K562 (cell line): ENCODE measurements around the gene RNPEP.

ENCODE experiments used
- CTCF ChIP-seq, 3 experiments: IDR thresholded peaks in 2 of 3; conservative IDR thresholded peaks in 1 of 3; 2 replicates each; pipeline ENCODE4 v1.5.1; 2011 to 2012; ENCODE audit warnings: low read length in 3 of 3, mild to moderate bottlenecking in 3 of 3, control low read depth in 2 of 3, improper control_type of control experiment in 1 of 3, inconsistent platforms in 1 of 3, low read depth in 1 of 3, mixed read lengths in 1 of 3, moderate library complexity in 1 of 3; ENCODE audit not compliant: insufficient read depth in 2 of 3
- FOXP1 ChIP-seq: sonication (generic); formaldehyde crosslinking; IDR thresholded peaks from 2 replicates; pipeline ENCODE4 v1.8.0; 2022; ENCODE audit warnings: mild to moderate bottlenecking, missing genetic modification reagents
- JUN ChIP-seq, 2 experiments: sonication (generic) in 1 of 2; formaldehyde crosslinking in 1 of 2; IDR thresholded peaks; 2 replicates each; pipeline versions ENCODE4 v1.6.1 to v1.8.0; 2012 to 2022; ENCODE audit warnings: borderline replicate concordance in 2 of 2, mild to moderate bottlenecking in 2 of 2, improper control_type of control experiment in 1 of 2, low read depth in 1 of 2, low read length in 1 of 2, missing genetic modification reagents in 1 of 2
- MAZ ChIP-seq, 2 experiments: fragments of 450-650 bp in 1 of 2; sonication (generic) in 1 of 2; formaldehyde crosslinking; IDR thresholded peaks in 1 of 2; conservative IDR thresholded peaks in 1 of 2; 2 replicates each; pipeline versions ENCODE4 v1.4.0 to v1.5.0; 2020; ENCODE audit warnings: mild to moderate bottlenecking in 1 of 2, missing genetic modification reagents in 1 of 2
- MCM3 ChIP-seq: fragments of 450-650 bp; IDR thresholded peaks from 2 replicates; pipeline ENCODE4 v1.6.1; 2016
- POLR2A ChIP-seq: fragments of 450-650 bp; conservative IDR thresholded peaks from 2 replicates; pipeline ENCODE4 v1.6.1; 2016
- SP1 ChIP-seq: sonication (generic); formaldehyde crosslinking; IDR thresholded peaks from 2 replicates; pipeline ENCODE4 v1.8.1; 2022; ENCODE audit warnings: mild to moderate bottlenecking, missing genetic modification reagents
- USF1 ChIP-seq: sonication (generic); formaldehyde crosslinking; IDR thresholded peaks from 2 replicates; pipeline ENCODE4 v1.9.0; 2022; ENCODE audit warnings: mild to moderate bottlenecking, missing genetic modification reagents
- ZNF274 ChIP-seq: IDR thresholded peaks from 2 replicates; pipeline ENCODE4 v1.6.1; 2011; ENCODE audit warnings: low read depth, mild to moderate bottlenecking, low read length, moderate library complexity, borderline replicate concordance
- ZNF324 ChIP-seq: fragments of 250-450 bp; sonication (Bioruptor Pico); IDR thresholded peaks from 2 replicates; pipeline ENCODE4 v1.4.0; 2020; ENCODE audit warnings: mild to moderate bottlenecking

GRCh38 chr1:201933840-201934430 lies 48.5 kb upstream of the RNPEP start:
- no peak for TF ChIP-seq SP1 (CRISPR knock-in tag)
- no peak for TF ChIP-seq ZNF324 (CRISPR knock-in tag)
- TF ChIP-seq CTCF (IDR thresholded peaks at IDR 0.05 in 2 of 3, conservative IDR thresholded peaks at IDR 0.05 in 1 of 3; ENCODE audit: insufficient read depth in 2 of 3, low read depth in 1 of 3, low read length in 3 of 3), result no peak
- no peak for TF ChIP-seq MAZ (CRISPR knock-in tag; conservative IDR thresholded peaks at IDR 0.05 in 1 of 2, IDR thresholded peaks at IDR 0.05 in 1 of 2)
- TF ChIP-seq POLR2A, result no peak
- TF ChIP-seq MCM3, result no peak
- TF ChIP-seq FOXP1 (CRISPR knock-in tag), result no peak
- TF ChIP-seq JUN (IDR thresholded peaks at IDR 0.05; ENCODE audit: borderline replicate concordance, low read depth, low read length), result no peak
- TF ChIP-seq JUN (CRISPR knock-in tag; IDR thresholded peaks at IDR 0.05; ENCODE audit: borderline replicate concordance), result no peak
- TF ChIP-seq USF1 (CRISPR knock-in tag), result no peak
- TF ChIP-seq ZNF274, result no peak
